ENCODE results near the gene ITGB1BP1. TPM values are rescaled to one million over a fixed set of nuclear protein-coding genes. Genes with fewer than 3 reads are reported as not detected.

Gene ITGB1BP1
- total and polyA plus RNA-seq, 9 of the 15 experiments (the other 6 are each of a cell fraction or from before 2014, with no cell fraction given): 37.8 to 95.3 (median 50.4) TPM

DNA sequence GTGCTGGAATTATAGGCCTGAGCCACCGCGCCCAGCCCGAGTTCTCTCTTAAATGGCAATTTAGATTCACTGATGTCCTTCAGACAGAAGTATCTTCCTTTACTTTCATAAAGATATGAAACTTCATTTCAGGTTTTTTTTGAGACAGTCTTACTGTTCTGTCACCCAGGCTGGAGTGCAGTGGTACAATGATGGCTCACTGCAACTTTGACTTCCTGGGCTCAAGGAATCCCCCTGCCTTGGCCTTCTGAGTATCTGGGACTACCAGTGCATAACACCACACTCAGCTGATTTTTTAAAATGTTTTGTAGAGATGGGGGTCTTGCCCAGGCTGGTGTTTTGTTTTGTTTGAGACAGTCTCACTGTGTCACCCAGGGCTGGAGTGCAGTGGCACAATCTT, 13.2 kb downstream of the ITGB1BP1 start:
- Histone ChIP-seq H3K9ac (ENCODE audit: insufficient read depth in 1 of 2, low read depth in 2 of 2, low read length in 2 of 2) (no peak overlapping the region), H3K27me3 (ENCODE audit: control insufficient read depth in 2 of 2, insufficient read depth in 2 of 2, low read length in 2 of 2) (no peaks in the 10 kb centered on the region), H3K4me2 (ENCODE audit: insufficient read depth, low read length) (no peak overlapping the region), H3K79me2 (ENCODE audit: control insufficient read depth, insufficient read depth, low read length) (no peaks in the 10 kb centered on the region), H3K9me1 (ENCODE audit: control insufficient read depth, insufficient read depth, low read length) (no peaks in the 10 kb centered on the region), H3K36me3 (ENCODE audit: control insufficient read depth, insufficient read depth, low read length) (peaks cover 42% of the 10 kb centered on the region; the same call in 2 of the 3 replicates), H3K4me1 (replicated peaks in 1 of 2; ENCODE audit: control insufficient read depth in 2 of 2, insufficient read depth in 2 of 2, low read length in 2 of 2) (no peaks in the 10 kb centered on the region), H3K4me3 (no peak overlapping the region), H3K27ac (ENCODE audit: extremely low read depth, low read depth, low read length) (no peak overlapping the region), H3K9me3 (replicated peaks; ENCODE audit: control insufficient read depth, insufficient read depth, low read depth, low read length) (no peaks in the 10 kb centered on the region), H4K20me1 (replicated peaks; ENCODE audit: control insufficient read depth, insufficient read depth, low read length) (no peaks in the 10 kb centered on the region), H2AFZ (ENCODE audit: low read depth, low read length) (no peak overlapping the region)
- in situ Hi-C loops (cut with MboI) (no loop called here), intact Hi-C loops (cut with micrococcal nuclease) (no loop called here)
- CTCF ChIA-PET (ENCODE audit: low intra/inter-chr PET ratio): no interaction called here
- 100% methylated on average over 3 of the region's 3 CpGs for WGBS (ENCODE audit: insufficient coverage, low coverage, missing lambda C conversion rate)
- BruUV-seq (replicated peaks): no TSS peak
- FAIRE-seq (no peak), ATAC-seq (no peak), DNase-seq (ENCODE audit: extremely low read depth in 1 of 4, low spot score in 3 of 4) (no peak)
- POLR2A ChIA-PET: no interaction called here
- TF ChIP-seq E2F1 (CRISPR knock-in tag; IDR thresholded peaks at IDR 0.05) (no peak), CHD4 (IDR thresholded peaks at IDR 0.05; ENCODE audit: insufficient read depth, insufficient replicate concordance, low read depth, low read length, poor library complexity, severe bottlenecking) (no peak), E2F3 (CRISPR knock-in tag; IDR thresholded peaks at IDR 0.05) (no peak), SNIP1 (IDR thresholded peaks at IDR 0.05; ENCODE audit: low read depth) (no peak), FOXJ3 (CRISPR knock-in tag; IDR thresholded peaks at IDR 0.05) (no peak), KLF10 (CRISPR knock-in tag; IDR thresholded peaks at IDR 0.05) (no peak), ATF2 (CRISPR knock-in tag; IDR thresholded peaks at IDR 0.05) (no peak), FOXM1 (IDR thresholded peaks at IDR 0.05; ENCODE audit: low read depth) (no peak), FOXM1 (CRISPR knock-in tag; IDR thresholded peaks at IDR 0.05; ENCODE audit: low read depth) (no peak), SRSF7 (optimal IDR thresholded peaks at IDR 0.05; ENCODE audit: low read depth, low read length) (no peak), ZNF699 (CRISPR knock-in tag; IDR thresholded peaks at IDR 0.05; ENCODE audit: insufficient replicate concordance) (no peak), NFXL1 (CRISPR knock-in tag; IDR thresholded peaks at IDR 0.05) (no peak), PHTF2 (CRISPR knock-in tag; IDR thresholded peaks at IDR 0.05) (no peak), MTA2 (IDR thresholded peaks at IDR 0.05; ENCODE audit: low read depth) (no peak)
